GM18907 (cell line): Measurements from ENCODE around the gene NUP93.

ENCODE experiments used
- ATAC-seq: cut with Tn5 transposase; IDR thresholded peaks from one replicate; pipeline ENCODE4 v1.9.1; 2021; ENCODE audit warnings: mild to moderate bottlenecking, moderate library complexity; ENCODE audit not compliant: unreplicated experiment

NUP93 gene

GRCh38 chr16:56729735-56730662, at the start of gene NUP93:
NUP93 (plus strand) TSS chr16:56730129; CDS start chr16:56748248, 18,119 bp downstream.
- ATAC-seq, result peak; percentile 72

- peak; percentile 97 for ATAC-seq
Observed at GRCh38 chr16:56681939-56682702, 47.8 kb upstream of the NUP93 start, which contains the start of gene MT1X. MT1X (plus strand) TSS chr16:56682470; CDS start chr16:56682541, 71 bp downstream.

- peak; percentile 7 for ATAC-seq
Observed at GRCh38 chr16:56682703-56683397, 47.1 kb upstream of the NUP93 start.

GRCh38 chr16:56683424-56684172, 46.3 kb upstream of the NUP93 start:
- ATAC-seq, result no peak

- no peak for ATAC-seq
Observed at GRCh38 chr16:56684256-56684925, 45.5 kb upstream of the NUP93 start.

GRCh38 chr16:56684926-56685590, 44.9 kb upstream of the NUP93 start:
- ATAC-seq, result no peak

GRCh38 chr16:56686758-56687157, 43.2 kb upstream of the NUP93 start:
- ATAC-seq, result no peak

GRCh38 chr16:56688762-56689161, 41.2 kb upstream of the NUP93 start:
- ATAC-seq, result no peak

GRCh38 chr16:56689171-56689570, 40.8 kb upstream of the NUP93 start:
- ATAC-seq, result no peak

GRCh38 chr16:56690420-56691122, 39.4 kb upstream of the NUP93 start:
- no peak for ATAC-seq

GRCh38 chr16:56691885-56692284, 38.0 kb upstream of the NUP93 start:
- ATAC-seq, result no peak

- ATAC-seq, result no peak
Observed at GRCh38 chr16:56695246-56695645, 34.7 kb upstream of the NUP93 start.

GRCh38 chr16:56697456-56698155, 32.3 kb upstream of the NUP93 start:
- no peak for ATAC-seq

- ATAC-seq, result no peak
Observed at GRCh38 chr16:56700195-56700594, 29.7 kb upstream of the NUP93 start.

- no peak for ATAC-seq
Observed at GRCh38 chr16:56700631-56701030, 29.3 kb upstream of the NUP93 start.

- ATAC-seq, result no peak
Observed at GRCh38 chr16:56701534-56701933, 28.4 kb upstream of the NUP93 start.

GRCh38 chr16:56702836-56703235, 27.1 kb upstream of the NUP93 start:
- no peak for ATAC-seq
